Retinal pigment epithelial cell (primary cell): ENCODE measurements around the gene SKIC8.
A peak's percentile ranks its signal among the peaks of the same experiment; 100 is the strongest.

ENCODE experiments used
- DNase-seq: peaks from one replicate; pipeline ENCODE4 v3.0.0-alpha.2; 2010; ENCODE audit warnings: low read depth
- H3K4me3 ChIP-seq: 2 replicates; pipeline ENCODE4 v1.5.1; 2011; ENCODE audit warnings: mild to moderate bottlenecking, low read length, control low read depth, moderate library complexity
- CTCF ChIP-seq: conservative IDR thresholded peaks from 2 replicates; pipeline ENCODE4 v1.5.1; 2011; ENCODE audit warnings: low read depth, low read length, control low read depth, inconsistent platforms

SKIC8 gene

DNA sequence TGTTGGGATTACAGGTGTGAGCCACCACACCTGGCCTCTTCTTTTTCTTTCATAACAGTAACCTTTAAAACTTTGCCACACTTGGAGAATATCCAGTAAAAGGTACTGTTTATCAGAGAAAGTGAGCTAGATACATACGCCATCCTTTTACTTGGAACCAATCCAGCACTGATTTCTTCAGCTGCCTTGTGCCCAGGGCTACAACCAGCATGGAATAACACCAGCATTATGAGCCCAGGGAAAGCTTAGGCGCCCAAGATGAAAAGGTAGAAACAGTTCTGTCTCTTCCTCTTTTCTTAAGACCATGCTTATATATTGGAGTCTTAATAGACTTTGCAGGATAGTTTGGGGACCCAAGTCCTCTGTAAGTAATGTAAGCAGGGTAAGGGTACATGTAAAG is 8.4 kb downstream of the SKIC8 start:
- no peak for TF ChIP-seq CTCF
- no peak overlapping the region for H3K4me3 ChIP-seq
- no peak for DNase-seq

DNA sequence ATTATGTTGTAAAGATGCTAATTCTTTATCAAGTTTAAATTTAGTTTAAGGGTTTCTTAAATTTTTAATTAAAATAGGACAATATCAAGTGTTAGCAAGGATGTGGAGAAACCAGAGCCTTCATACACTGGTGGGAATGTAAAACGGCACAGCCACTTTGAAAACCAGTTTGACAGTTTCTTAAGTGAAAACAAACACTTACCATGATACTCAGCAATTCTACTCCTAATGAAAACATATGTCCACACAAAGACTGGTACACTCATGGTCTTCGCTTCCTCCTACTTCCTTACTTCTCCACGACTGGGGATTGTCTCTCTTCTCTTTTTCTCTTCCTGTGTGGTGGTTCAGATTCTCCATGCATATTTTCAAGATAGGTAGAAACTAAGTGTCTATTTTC is 9.2 kb downstream of the SKIC8 start:
- TF ChIP-seq CTCF = no peak
- H3K4me3 ChIP-seq = no peak overlapping the region
- DNase-seq = no peak

GRCh38 chr15:78284758-78285157 is 14.7 kb downstream of the SKIC8 start:
- peak; percentile 40 for TF ChIP-seq CTCF
- no peak for DNase-seq
- H3K4me3 ChIP-seq = no peak overlapping the region

DNA sequence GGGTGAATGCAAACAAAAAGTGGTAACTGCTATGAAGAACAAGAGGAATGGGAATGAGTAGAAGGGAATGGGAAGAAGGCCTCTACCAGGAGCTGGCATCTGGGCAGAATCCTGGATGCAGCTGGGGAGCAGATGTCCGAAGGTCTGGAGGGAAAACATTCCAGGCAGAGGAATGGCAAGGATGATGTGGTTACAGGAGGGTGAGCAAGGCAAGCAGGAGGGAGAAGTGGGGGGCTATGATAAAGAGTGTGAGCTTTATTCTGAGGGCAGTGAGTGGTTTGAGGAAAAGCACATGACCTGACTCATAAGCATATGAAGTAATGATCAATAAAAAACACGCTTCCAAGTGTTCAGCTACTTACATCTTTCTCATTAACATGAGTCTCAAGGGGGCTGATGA is 17.1 kb downstream of the SKIC8 start:
- no peak for TF ChIP-seq CTCF
- DNase-seq = no peak
- H3K4me3 ChIP-seq = no peak overlapping the region

- no peak overlapping the region for H3K4me3 ChIP-seq
- TF ChIP-seq CTCF = no peak
- DNase-seq = no peak
Measured at GRCh38 chr15:78280319-78281072, 18.9 kb downstream of the SKIC8 start.

GRCh38 chr15:78276064-78276943 is 23.1 kb downstream of the SKIC8 start:
- TF ChIP-seq CTCF = no peak
- DNase-seq = no peak
- no peak overlapping the region for H3K4me3 ChIP-seq

DNA sequence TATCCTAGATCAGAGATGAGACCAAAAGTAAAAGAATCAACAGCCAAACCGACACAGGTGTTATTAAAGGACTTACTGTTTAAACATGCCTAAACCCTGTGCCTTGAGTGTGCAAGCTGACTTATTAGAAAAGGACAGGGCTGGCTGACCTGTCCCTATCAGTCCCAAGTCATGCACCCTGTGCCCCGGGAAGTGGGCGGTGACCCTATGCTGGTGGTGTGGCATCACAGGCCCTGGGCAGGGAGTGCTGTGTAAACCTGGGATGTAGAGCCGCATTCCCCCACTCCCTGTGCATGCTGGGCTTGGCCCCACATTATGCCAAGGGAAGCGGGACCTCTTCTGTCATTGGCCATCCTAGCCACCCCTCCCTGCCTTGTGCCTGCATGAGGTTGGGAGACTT is 24.4 kb downstream of the SKIC8 start:
- no peak for TF ChIP-seq CTCF
- DNase-seq = no peak
- H3K4me3 ChIP-seq = no peak overlapping the region
